Smooth muscle cell (in vitro differentiated cells): ENCODE data around the gene SPINK6. TPM values are rescaled to one million over a fixed set of nuclear protein-coding genes. Genes with fewer than 3 reads are reported as not detected.
A peak's percentile ranks its signal among the peaks of the same experiment; 100 is the strongest.

Experiments used
- DNase-seq: peaks from one replicate; lab custom pipeline; 2025; ENCODE audit not compliant: unreplicated experiment; lab: John Stamatoyannopoulos, UW
- H2AFZ ChIP-seq: fragments of 200-600 bp; sonication (generic); 2 replicates; pipeline ENCODE4 v1.6.0; 2016; ENCODE audit warnings: antibody characterized with exemption, low read depth, mild to moderate bottlenecking
- H3F3A ChIP-seq: fragments of 200-600 bp; sonication (generic); 2 replicates; pipeline ENCODE4 v1.6.0; 2017; ENCODE audit warnings: antibody characterized with exemption, low read depth
- H3K27ac ChIP-seq: fragments of 200-600 bp; sonication (generic); 2 replicates; pipeline ENCODE4 v1.5.1; 2016; ENCODE audit warnings: low read depth, mild to moderate bottlenecking
- H3K27me3 ChIP-seq: fragments of 200-600 bp; sonication (generic); 2 replicates; pipeline ENCODE4 v1.6.1; 2016; ENCODE audit warnings: low read depth, mild to moderate bottlenecking
- H3K36me3 ChIP-seq: fragments of 200-600 bp; sonication (generic); 2 replicates; pipeline ENCODE4 v1.5.1; 2016; ENCODE audit warnings: low read depth
- H3K4me1 ChIP-seq: fragments of 200-600 bp; sonication (generic); 2 replicates; pipeline ENCODE4 v1.5.1; 2016; ENCODE audit warnings: low read depth
- H3K4me2 ChIP-seq: fragments of 200-600 bp; sonication (generic); 2 replicates; pipeline ENCODE4 v1.6.0; 2016; ENCODE audit warnings: mild to moderate bottlenecking
- H3K4me3 ChIP-seq: fragments of 200-600 bp; sonication (generic); 2 replicates; pipeline ENCODE4 v1.5.1; 2016; ENCODE audit warnings: mild to moderate bottlenecking
- H3K79me2 ChIP-seq: fragments of 200-600 bp; sonication (generic); 2 replicates; pipeline ENCODE4 v1.6.0; 2016; ENCODE audit warnings: low read depth, mild to moderate bottlenecking
- H3K9ac ChIP-seq: fragments of 200-600 bp; sonication (generic); 2 replicates; pipeline ENCODE4 v1.6.0; 2016; ENCODE audit warnings: low read depth
- H3K9me3 ChIP-seq: fragments of 200-600 bp; sonication (generic); replicated peaks from 2 replicates; pipeline ENCODE4 v1.5.1; 2016; ENCODE audit warnings: low read depth
- H4K20me1 ChIP-seq: fragments of 200-600 bp; sonication (generic); 2 replicates; pipeline ENCODE4 v1.6.0; 2016; ENCODE audit warnings: low read depth
- CTCF ChIP-seq: fragments of 200-600 bp; sonication (generic); IDR thresholded peaks from 2 replicates; pipeline ENCODE4 v1.5.1; 2017; ENCODE audit warnings: borderline replicate concordance, mild to moderate bottlenecking, antibody characterized with exemption; ENCODE audit not compliant: insufficient read depth, poor library complexity, severe bottlenecking
- WGBS: methylation state at CpG from one replicate; pipeline ENCODE4 v1.1.7; 2016; ENCODE audit warnings: low lambda C conversion rate; 5-methylcytosine and 5-hydroxymethylcytosine counted together
- polyA plus RNA-seq: library from polyadenylated mRNA; unstranded; fragments of >200 nt; fragmentation: Nextera tagmentation; extraction: Ambion mirVana; gene quantifications from 2 replicates; pipeline ENCODE4 v1.2.1, GENCODE V29; 2016
- total RNA-seq: library from RNA; depleted of rRNA; stranded (reverse); fragments of >200 nt; gene quantifications from 2 replicates; pipeline ENCODE4 v1.2.3, GENCODE V29; 2014

Gene SPINK6
- total and polyA plus RNA-seq, 2 experiments from 2014 or later: 112 to 218 TPM

DNA sequence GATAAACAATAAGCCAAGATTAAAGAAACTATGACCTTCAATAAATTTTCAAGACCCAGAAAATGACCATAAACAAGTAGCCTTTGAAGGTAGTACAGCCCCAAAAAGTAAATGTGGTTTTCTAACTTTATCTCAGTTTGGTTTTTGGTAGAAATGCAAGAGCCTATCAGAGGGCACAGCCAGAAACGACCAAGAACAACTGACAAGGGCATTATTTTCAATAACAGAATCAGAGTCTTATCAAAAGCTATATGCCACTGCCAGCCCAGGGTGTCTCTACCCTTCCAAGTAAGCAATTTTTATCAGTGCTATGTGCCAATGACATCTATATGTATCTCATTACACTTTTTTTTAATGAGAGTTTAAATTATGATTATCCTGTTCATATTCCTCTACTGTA, 11.8 kb upstream of the SPINK6 start:
- Histone ChIP-seq H4K20me1 (no peaks in the 10 kb centered on the region), H3F3A (no peaks in the 10 kb centered on the region), H3K79me2 (no peaks in the 10 kb centered on the region), H3K27me3 (peaks cover 29% of the 10 kb centered on the region), H3K4me3 (no peak overlapping the region), H3K9me3 (no peaks in the 10 kb centered on the region), H3K9ac (no peak overlapping the region), H3K27ac (no peak overlapping the region), H3K36me3 (no peaks in the 10 kb centered on the region), H2AFZ (no peak overlapping the region), H3K4me2 (no peak overlapping the region), H3K4me1 (no peaks in the 10 kb centered on the region)
- no peak for DNase-seq
- WGBS: 50% methylated on average over 1 of the region's 1 CpG
- no peak for TF ChIP-seq CTCF

DNA sequence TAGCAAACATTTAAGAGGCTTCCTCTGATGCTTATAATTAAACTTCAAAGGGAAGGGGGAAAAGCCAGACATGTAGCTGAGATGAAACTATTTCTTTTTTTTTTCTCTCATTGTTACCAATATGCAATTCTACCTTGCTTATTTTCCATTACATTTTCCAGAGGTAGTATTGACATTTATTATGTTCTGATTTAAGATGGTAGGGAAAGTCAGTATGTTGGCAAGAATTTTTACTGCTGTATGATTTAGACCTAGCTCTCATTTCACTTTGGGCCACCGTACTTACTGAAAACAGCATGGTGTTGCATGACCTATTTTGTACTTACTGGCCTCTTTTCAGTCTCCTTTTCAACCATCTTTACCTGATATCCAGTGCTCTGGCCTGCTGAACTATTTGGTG, 9.6 kb upstream of the SPINK6 start:
- no peak overlapping the region for H3K4me2 ChIP-seq
- H3K9ac ChIP-seq: no peak overlapping the region
- 79% methylated on average over 1 of the region's 1 CpG for WGBS
- H2AFZ ChIP-seq: no peak overlapping the region
- no peak for DNase-seq
- no peaks in the 10 kb centered on the region for H4K20me1 ChIP-seq
- H3K4me1 ChIP-seq: no peaks in the 10 kb centered on the region
- H3K36me3 ChIP-seq: no peaks in the 10 kb centered on the region
- no peaks in the 10 kb centered on the region for H3F3A ChIP-seq
- H3K27ac ChIP-seq: peak overlapping the region; percentile 30
- no peaks in the 10 kb centered on the region for H3K79me2 ChIP-seq
- TF ChIP-seq CTCF: no peak
- no peaks in the 10 kb centered on the region for H3K9me3 ChIP-seq
- H3K27me3 ChIP-seq: peaks cover 28% of the 10 kb centered on the region
- H3K4me3 ChIP-seq: no peak overlapping the region

- H3K27me3 ChIP-seq: peaks cover 5% of the 10 kb centered on the region
These were observed 1.7 kb upstream of the SPINK6 start for GRCh38 chr5:148201151-148201550.

More at GRCh38 chr5:148201151-148201550, 1.7 kb upstream of the SPINK6 start:
- Histone ChIP-seq H4K20me1 (no peaks in the 10 kb centered on the region), H3K4me1 (no peaks in the 10 kb centered on the region), H2AFZ (no peak overlapping the region), H3K9me3 (no peaks in the 10 kb centered on the region), H3K79me2 (no peaks in the 10 kb centered on the region), H3K4me3 (no peak overlapping the region), H3K36me3 (no peaks in the 10 kb centered on the region), H3K9ac (no peak overlapping the region), H3F3A (no peaks in the 10 kb centered on the region), H3K27ac (no peak overlapping the region), H3K4me2 (no peak overlapping the region)
- no peak for DNase-seq
- 93% methylated on average over 2 of the region's 2 CpGs for WGBS
- TF ChIP-seq CTCF: no peak
